Tibial artery (tissue), 4 donors: ENCODE results near the gene KLF1.

ENCODE experiments used
- DNase-seq, 2 donors: peaks; one replicate each; pipeline ENCODE4 v3.0.0-alpha.2; 2019
- H3K27ac ChIP-seq, 2 donors: fragments of 200-600 bp; sonication (generic) in 1 of 2; 1 replicate in 1 of 2; 2 replicates in 1 of 2; pipeline ENCODE4 v1.5.1; 2018 to 2019; ENCODE audit warnings: mild to moderate bottlenecking in 1 of 2
- H3K27me3 ChIP-seq, 2 donors: fragments of 200-600 bp; sonication (generic) in 1 of 2; one replicate each; pipeline versions ENCODE4 v1.5.1 to v1.6.0; 2016 to 2019
- H3K36me3 ChIP-seq, 3 donors: fragments of 200-600 bp; sonication (generic) in 2 of 3; one replicate each; pipeline ENCODE4 v1.5.1; 2016 to 2019; ENCODE audit warnings: mild to moderate bottlenecking in 2 of 3
- H3K4me1 ChIP-seq, 4 donors: fragments of 200-600 bp; sonication (generic) in 2 of 4; 1 replicate in 3 of 4; 2 replicates in 1 of 4; pipeline ENCODE4 v1.5.1; 2016 to 2019
- H3K4me3 ChIP-seq, 2 donors: fragments of 200-600 bp; sonication (generic) in 1 of 2; 1 replicate in 1 of 2; 2 replicates in 1 of 2; pipeline ENCODE4 v1.5.1; 2018 to 2019; ENCODE audit warnings: mild to moderate bottlenecking in 2 of 2
- H3K9me3 ChIP-seq, 3 donors: fragments of 200-600 bp; sonication (generic) in 1 of 3; one replicate each; pipeline ENCODE4 v1.5.1; 2016 to 2019
- intact Hi-C: fragments of 100-400 bp; cut with DNase I; formaldehyde crosslinking; loops from one replicate; pipeline ENCODE4 v1.15.0; 2023; ENCODE audit warnings: low total_unique reads
- TF ChIP-seq, protein P1 (sequence below), 2 experiments: fragments of 200-600 bp in 1 of 2; fragments of 450-650 bp in 1 of 2; IDR thresholded peaks; one replicate each; pipeline ENCODE4 v1.5.1; 2017 to 2019; ENCODE audit warnings: antibody characterized with exemption in 2 of 2, mild to moderate bottlenecking in 1 of 2, moderate library complexity in 1 of 2

The KLF1 gene

DNA sequence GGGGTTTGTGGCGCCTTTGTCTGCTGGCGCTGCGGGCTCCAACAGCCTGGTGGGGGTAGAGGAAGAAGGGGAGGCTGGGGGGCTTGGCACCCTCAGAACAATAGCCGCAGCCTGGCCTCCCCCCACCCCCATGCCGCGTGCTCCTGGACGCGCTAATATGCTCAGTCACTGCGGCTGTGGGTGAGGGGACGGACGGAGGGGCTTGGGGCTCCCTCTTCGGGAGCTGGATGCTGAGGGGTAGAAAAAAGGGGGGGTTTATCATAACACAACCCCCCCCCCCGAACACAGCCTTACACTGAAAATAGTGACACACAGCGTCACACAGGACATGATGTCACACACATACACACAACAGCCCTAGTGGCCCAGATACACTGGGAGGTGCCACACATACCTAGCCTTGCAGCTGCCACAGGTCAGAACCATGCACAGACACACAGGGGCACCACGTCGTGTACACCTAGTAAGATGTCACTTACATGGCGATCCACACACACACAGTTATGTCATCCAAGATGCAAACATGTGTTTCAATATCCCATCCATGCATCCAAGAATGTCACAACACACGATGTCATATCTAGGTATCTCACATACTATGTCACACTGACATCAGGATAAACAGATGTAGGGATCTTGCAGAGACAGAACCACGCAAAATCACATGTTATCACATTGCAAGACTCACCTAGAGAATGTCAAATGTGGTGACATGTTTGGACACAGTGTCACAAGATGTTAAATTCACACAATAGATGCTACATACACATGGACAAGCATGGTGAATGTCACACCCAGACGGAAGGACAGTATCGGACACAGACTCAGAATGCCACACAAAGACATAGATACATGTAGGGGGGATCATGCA, 47.9 kb downstream of the KLF1 start:
- peaks cover 0 to 37% (median 23%) of the 10 kb centered on the region in 4 donors for H3K4me1 ChIP-seq
- no peak overlapping the region for H3K27ac ChIP-seq
- TF ChIP-seq, protein P1, sequence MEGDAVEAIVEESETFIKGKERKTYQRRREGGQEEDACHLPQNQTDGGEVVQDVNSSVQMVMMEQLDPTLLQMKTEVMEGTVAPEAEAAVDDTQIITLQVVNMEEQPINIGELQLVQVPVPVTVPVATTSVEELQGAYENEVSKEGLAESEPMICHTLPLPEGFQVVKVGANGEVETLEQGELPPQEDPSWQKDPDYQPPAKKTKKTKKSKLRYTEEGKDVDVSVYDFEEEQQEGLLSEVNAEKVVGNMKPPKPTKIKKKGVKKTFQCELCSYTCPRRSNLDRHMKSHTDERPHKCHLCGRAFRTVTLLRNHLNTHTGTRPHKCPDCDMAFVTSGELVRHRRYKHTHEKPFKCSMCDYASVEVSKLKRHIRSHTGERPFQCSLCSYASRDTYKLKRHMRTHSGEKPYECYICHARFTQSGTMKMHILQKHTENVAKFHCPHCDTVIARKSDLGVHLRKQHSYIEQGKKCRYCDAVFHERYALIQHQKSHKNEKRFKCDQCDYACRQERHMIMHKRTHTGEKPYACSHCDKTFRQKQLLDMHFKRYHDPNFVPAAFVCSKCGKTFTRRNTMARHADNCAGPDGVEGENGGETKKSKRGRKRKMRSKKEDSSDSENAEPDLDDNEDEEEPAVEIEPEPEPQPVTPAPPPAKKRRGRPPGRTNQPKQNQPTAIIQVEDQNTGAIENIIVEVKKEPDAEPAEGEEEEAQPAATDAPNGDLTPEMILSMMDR (IDR thresholded peaks at IDR 0.05), result no peak
- DNase-seq, result no peak
- no peaks in the 10 kb centered on the region for H3K36me3 ChIP-seq
- H3K4me3 ChIP-seq, result peak overlapping the region in 1 of 2 donors; percentile 36
- no peaks in the 10 kb centered on the region for H3K9me3 ChIP-seq
- H3K27me3 ChIP-seq, result peaks cover 15 to 99% of the 10 kb centered on the region in 2 donors
- intact Hi-C loops, result no loop called here

DNA sequence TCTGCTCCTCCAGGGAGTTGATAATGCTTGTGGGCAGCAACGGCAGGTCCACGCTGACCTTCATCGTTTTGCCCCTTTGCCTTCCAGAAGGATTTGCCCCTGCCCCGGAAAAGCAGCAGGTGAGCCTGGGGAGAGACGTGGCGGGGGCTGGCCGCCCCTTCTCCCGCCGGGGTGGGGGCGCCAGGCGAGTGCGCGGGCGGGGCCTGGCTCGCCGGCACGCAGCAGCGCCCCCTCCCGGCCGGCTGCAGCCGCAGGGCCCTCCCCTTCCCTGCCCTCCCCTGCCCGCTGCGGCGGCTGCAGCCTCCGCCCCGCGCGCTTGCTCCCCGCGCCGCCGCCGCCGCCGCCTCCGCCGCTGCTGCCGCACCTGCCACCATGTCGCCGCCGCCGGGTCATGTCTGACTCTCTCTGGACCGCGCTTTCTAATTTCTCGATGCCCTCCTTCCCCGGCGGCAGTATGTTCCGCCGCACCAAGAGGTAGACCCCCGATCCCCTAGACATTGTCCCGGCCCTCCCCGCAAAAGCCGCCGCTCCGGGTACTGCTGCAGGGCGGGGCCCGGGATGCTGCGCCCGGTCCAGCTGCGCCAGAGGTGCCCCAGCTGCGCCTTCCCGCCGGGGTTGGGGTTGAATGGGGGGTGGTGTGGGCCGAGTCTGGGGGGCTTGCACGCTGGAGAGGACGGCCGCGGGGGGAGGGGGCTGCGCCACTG, 48.7 kb downstream of the KLF1 start, which contains the start of gene MAST1:
MAST1 (plus strand) TSS at position 334 of the 704 bp plus-strand sequence; CDS start at position 392, 58 bp downstream.
- peak within 1 kb of the TSS; percentile 13 to 36 for H3K4me3 ChIP-seq
- peaks cover 0 to 44% (median 30%) of the 10 kb centered on the region in 4 donors for H3K4me1 ChIP-seq
- H3K36me3 ChIP-seq, result no peaks in the 10 kb centered on the region
- H3K9me3 ChIP-seq, result no peaks in the 10 kb centered on the region
- TF ChIP-seq, protein P1 (IDR thresholded peaks at IDR 0.05), result peak in 1 of 2 experiments; percentile 18
- H3K27ac ChIP-seq, result no peak within 1 kb of the TSS
- intact Hi-C loops, result no loop called here
- peaks cover 15 to 100% of the 10 kb centered on the region in 2 donors for H3K27me3 ChIP-seq
- no peak for DNase-seq

DNA sequence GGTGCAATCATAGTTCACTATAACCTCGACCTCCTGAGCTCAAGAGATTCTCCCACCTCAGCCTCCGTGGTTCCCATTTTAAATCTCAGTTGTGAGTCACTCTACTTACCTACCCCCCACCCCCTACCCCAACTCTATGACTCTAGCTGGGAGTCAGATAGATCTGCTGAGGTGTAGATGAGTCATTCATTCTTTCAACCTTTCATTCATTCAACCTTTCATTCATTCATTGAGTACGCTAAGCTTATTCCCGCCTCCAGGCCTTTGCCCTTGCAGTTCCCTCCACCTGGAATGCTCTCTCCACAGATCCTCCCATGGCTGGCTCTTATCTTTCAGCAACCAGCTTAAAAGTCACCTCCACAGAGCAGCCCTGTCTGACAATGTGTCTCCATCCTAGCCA, 49.8 kb downstream of the KLF1 start:
- H3K27ac ChIP-seq, result no peak overlapping the region
- H3K36me3 ChIP-seq, result no peaks in the 10 kb centered on the region
- TF ChIP-seq, protein P1 (IDR thresholded peaks at IDR 0.05), result no peak
- no peak for DNase-seq
- no peaks in the 10 kb centered on the region for H3K9me3 ChIP-seq
- intact Hi-C loops, result no loop called here
- peaks cover 0 to 55% (median 36%) of the 10 kb centered on the region in 4 donors for H3K4me1 ChIP-seq
- H3K27me3 ChIP-seq, result peaks cover 15 to 100% of the 10 kb centered on the region in 2 donors
- H3K4me3 ChIP-seq, result no peak overlapping the region

DNA sequence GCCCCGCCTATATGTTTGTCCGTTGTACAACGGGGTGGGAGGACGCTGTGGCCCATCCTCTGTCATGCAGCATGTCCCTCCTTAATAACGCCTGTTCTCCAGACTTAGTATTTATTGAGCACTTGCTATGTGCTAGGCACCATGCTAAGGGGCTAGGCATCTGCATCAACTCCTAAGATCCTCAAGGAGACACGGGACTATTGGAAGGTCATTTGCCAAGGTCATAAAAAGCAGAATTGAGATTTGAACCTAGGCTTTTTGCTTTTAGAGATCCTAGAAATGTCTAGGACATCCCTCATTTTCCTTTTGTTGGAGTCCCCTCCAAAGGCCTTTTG, 50.5 kb downstream of the KLF1 start:
- intact Hi-C loops, result no loop called here
- Histone ChIP-seq H3K4me3 (no peak overlapping the region), H3K9me3 (no peaks in the 10 kb centered on the region), H3K36me3 (no peaks in the 10 kb centered on the region), H3K27ac (no peak overlapping the region), H3K4me1 (peaks cover 0 to 55% (median 36%) of the 10 kb centered on the region in 4 donors), H3K27me3 (peaks cover 15 to 100% of the 10 kb centered on the region in 2 donors)
- TF ChIP-seq, protein P1 (IDR thresholded peaks at IDR 0.05), result no peak
- DNase-seq, result no peak

- Histone ChIP-seq H3K27me3 (peaks cover 7 to 98% of the 10 kb centered on the region in 2 donors), H3K4me3 (no peak overlapping the region), H3K4me1 (peaks cover 0 to 43% (median 28%) of the 10 kb centered on the region in 4 donors), H3K9me3 (no peaks in the 10 kb centered on the region), H3K27ac (no peak overlapping the region), H3K36me3 (no peaks in the 10 kb centered on the region)
- DNase-seq, result no peak
- TF ChIP-seq, protein P1 (IDR thresholded peaks at IDR 0.05), result no peak
- intact Hi-C loops, result no loop called here
Observed at GRCh38 chr19:12834976-12835757, 51.8 kb downstream of the KLF1 start.
